ENCODE measurements around the gene GPC6. TPM values are rescaled to one million over a fixed set of nuclear protein-coding genes. Genes with fewer than 3 reads are reported as not detected.

Gene GPC6
- polyA plus RNA-seq, 2 of the 4 experiments (the other 2 are of a cell fraction), result 8.0 to 14.4 TPM

GRCh38 chr13:93976528-93976927, 749.9 kb downstream of the GPC6 start:
- TF ChIP-seq, protein P1, sequence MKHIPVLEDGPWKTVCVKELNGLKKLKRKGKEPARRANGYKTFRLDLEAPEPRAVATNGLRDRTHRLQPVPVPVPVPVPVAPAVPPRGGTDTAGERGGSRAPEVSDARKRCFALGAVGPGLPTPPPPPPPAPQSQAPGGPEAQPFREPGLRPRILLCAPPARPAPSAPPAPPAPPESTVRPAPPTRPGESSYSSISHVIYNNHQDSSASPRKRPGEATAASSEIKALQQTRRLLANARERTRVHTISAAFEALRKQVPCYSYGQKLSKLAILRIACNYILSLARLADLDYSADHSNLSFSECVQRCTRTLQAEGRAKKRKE (CRISPR knock-in tag; IDR thresholded peaks at IDR 0.05; ENCODE audit: low read depth), result no peak
- TF ChIP-seq NR3C1 (IDR thresholded peaks at IDR 0.05) (no peak), HOXB5 (CRISPR knock-in tag; IDR thresholded peaks at IDR 0.05) (no peak), GATA3 (IDR thresholded peaks at IDR 0.05; ENCODE audit: borderline replicate concordance) (no peak), FOSB (CRISPR knock-in tag; IDR thresholded peaks at IDR 0.05) (no peak), FOSL2 (IDR thresholded peaks at IDR 0.05) (no peak), FOSL2 (CRISPR knock-in tag; IDR thresholded peaks at IDR 0.05) (no peak), POLR2AphosphoS2 (conservative IDR thresholded peaks at IDR 0.05; ENCODE audit: low read length) (no peak), RFX5 (IDR thresholded peaks at IDR 0.05) (no peak), SREBF2 (IDR thresholded peaks at IDR 0.05) (no peak), EHMT2 (IDR thresholded peaks at IDR 0.05; ENCODE audit: low read depth) (no peak), ZC3H11A (IDR thresholded peaks at IDR 0.05) (no peak), HDAC2 (IDR thresholded peaks at IDR 0.05) (no peak), NPAS2 (CRISPR knock-in tag; IDR thresholded peaks at IDR 0.05; ENCODE audit: borderline replicate concordance) (no peak)
- TF ChIP-seq, protein P2, sequence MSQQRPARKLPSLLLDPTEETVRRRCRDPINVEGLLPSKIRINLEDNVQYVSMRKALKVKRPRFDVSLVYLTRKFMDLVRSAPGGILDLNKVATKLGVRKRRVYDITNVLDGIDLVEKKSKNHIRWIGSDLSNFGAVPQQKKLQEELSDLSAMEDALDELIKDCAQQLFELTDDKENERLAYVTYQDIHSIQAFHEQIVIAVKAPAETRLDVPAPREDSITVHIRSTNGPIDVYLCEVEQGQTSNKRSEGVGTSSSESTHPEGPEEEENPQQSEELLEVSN (IDR thresholded peaks at IDR 0.05; ENCODE audit: borderline replicate concordance, low read depth), result no peak
- POLR2A ChIA-PET, result no interaction called here
- 70% methylated on average over 5 of the region's 5 CpGs for WGBS (ENCODE audit: missing lambda C conversion rate)
- H3K4me3 ChIP-seq, result no peak overlapping the region
- no peak overlapping the region for H3K4me2 ChIP-seq
- FAIRE-seq (no peak), DNase-seq (ENCODE audit: low read depth in 1 of 2, low spot score in 1 of 2) (no peak), ATAC-seq (no peak)
- H3K9me3 ChIP-seq, result no peaks in the 10 kb centered on the region
- H3K27ac ChIP-seq, result no peak overlapping the region
- no peaks in the 10 kb centered on the region for H3K4me1 ChIP-seq
- CTCF ChIA-PET, result no interaction called here

DNA sequence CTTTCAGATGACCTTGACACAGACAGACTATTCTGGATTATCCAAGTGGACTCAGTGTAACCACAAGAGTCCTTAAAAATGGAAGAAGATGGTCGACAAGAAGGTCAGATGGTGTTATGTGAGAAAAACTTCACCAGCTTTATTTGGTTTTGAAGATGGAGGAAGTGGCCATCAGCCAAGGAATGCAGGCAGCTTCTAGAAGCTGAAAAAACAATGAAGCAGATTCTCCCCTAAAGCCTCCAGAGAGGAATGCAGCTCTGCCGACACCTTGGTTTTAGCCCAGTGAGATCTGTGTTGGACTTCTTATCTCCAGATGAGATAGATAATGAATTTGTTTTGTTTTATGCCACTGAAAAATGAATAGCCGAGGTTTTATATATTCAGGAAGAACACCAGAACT, 751.4 kb downstream of the GPC6 start:
- no peak overlapping the region for H3K27ac ChIP-seq
- FAIRE-seq (no peak), DNase-seq (ENCODE audit: low read depth in 1 of 2, low spot score in 1 of 2) (no peak), ATAC-seq (no peak)
- no peaks in the 10 kb centered on the region for H3K4me1 ChIP-seq
- CTCF ChIA-PET, result interaction anchor here (0.9 kb wide), 1 partner anchor 12 kb away, joined by 3 read pairs; no protein-coding TSS in a partner anchor
- 56% methylated on average over 3 of the region's 3 CpGs for WGBS (ENCODE audit: missing lambda C conversion rate)
- POLR2A ChIA-PET, result no interaction called here
- no peaks in the 10 kb centered on the region for H3K9me3 ChIP-seq
- no peak overlapping the region for H3K4me2 ChIP-seq
- H3K4me3 ChIP-seq, result no peak overlapping the region
- TF ChIP-seq, protein P3, sequence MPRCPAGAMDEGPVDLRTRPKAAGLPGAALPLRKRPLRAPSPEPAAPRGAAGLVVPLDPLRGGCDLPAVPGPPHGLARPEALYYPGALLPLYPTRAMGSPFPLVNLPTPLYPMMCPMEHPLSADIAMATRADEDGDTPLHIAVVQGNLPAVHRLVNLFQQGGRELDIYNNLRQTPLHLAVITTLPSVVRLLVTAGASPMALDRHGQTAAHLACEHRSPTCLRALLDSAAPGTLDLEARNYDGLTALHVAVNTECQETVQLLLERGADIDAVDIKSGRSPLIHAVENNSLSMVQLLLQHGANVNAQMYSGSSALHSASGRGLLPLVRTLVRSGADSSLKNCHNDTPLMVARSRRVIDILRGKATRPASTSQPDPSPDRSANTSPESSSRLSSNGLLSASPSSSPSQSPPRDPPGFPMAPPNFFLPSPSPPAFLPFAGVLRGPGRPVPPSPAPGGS (IDR thresholded peaks at IDR 0.05), result no peak
- TF ChIP-seq ELK1 (IDR thresholded peaks at IDR 0.05; ENCODE audit: low read depth, low read length) (no peak), RAD21 (conservative IDR thresholded peaks at IDR 0.05 in 1 of 2, IDR thresholded peaks at IDR 0.05 in 1 of 2) (no peak), GATA3 (IDR thresholded peaks at IDR 0.05; ENCODE audit: borderline replicate concordance) (no peak), ZSCAN20 (CRISPR knock-in tag; IDR thresholded peaks at IDR 0.05) (no peak), ZNF302 (CRISPR knock-in tag; IDR thresholded peaks at IDR 0.05) (no peak), SREBF2 (IDR thresholded peaks at IDR 0.05) (no peak), HEYL (CRISPR knock-in tag; IDR thresholded peaks at IDR 0.05) (no peak), FOSL2 (IDR thresholded peaks at IDR 0.05) (no peak), FOSL2 (CRISPR knock-in tag; IDR thresholded peaks at IDR 0.05) (no peak), SMC3 (IDR thresholded peaks at IDR 0.05) (no peak), CHD4 (IDR thresholded peaks at IDR 0.05; ENCODE audit: borderline replicate concordance) (no peak), MAX (IDR thresholded peaks at IDR 0.05) (no peak), CHD2 (IDR thresholded peaks at IDR 0.05; ENCODE audit: low read length, partially characterized antibody) (no peak), EHF (CRISPR knock-in tag; IDR thresholded peaks at IDR 0.05) (no peak), RFX5 (IDR thresholded peaks at IDR 0.05) (no peak)

Measured in A549 (cell line).